GM12864 (cell line): ENCODE results near the gene IGFLR1.

Source experiments
- DNase-seq: peaks from one replicate; pipeline ENCODE4 v3.0.0-alpha.2; 2011; ENCODE audit warnings: low read depth
- H3K4me3 ChIP-seq: 2 replicates; pipeline ENCODE4 v1.5.1; 2011; ENCODE audit warnings: mild to moderate bottlenecking, low read depth, low read length, control low read depth
- TF ChIP-seq, protein P1 (sequence below): IDR thresholded peaks from 2 replicates; pipeline ENCODE4 v1.5.1; 2011; ENCODE audit warnings: low read depth, mild to moderate bottlenecking, moderate library complexity, low read length, control low read depth, inconsistent platforms; ENCODE audit errors: missing control alignments

The IGFLR1 gene

DNA sequence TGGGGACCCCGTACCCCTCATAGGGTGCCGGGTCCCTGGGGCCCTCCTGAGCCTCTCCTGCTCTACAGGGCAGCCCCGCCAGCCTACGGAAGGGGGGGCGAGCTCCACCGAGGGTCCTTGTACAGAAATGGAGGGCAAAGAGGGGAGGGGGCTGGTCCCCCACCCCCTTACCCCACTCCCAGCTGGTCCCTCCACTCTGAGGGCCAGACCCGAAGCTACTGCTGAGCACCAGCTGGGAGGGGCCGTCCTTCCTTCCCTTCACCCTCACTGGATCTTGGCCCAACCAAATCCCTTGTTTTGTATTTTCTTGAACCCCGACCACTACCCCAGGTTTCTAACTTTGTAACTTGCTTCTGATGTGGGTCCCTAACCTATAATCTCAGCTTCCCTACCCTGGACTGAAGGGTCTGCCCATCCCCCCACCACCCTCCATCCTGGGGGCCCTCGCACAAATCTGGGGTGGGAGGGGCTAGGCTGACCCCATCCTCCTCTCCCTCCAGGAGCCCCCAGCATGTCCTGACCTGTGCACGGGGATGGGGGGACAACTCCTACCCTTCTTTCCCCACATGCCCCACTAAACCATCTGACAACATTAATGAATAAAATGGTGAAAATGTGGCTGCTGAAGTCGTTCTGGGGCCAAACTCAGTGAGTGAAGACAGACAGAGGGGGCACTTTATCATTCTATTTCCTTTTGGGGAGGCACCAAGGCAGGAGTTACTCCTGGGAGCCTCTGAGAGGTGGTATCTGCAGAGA, 46.1 kb upstream of the IGFLR1 start:
- TF ChIP-seq, protein P1, sequence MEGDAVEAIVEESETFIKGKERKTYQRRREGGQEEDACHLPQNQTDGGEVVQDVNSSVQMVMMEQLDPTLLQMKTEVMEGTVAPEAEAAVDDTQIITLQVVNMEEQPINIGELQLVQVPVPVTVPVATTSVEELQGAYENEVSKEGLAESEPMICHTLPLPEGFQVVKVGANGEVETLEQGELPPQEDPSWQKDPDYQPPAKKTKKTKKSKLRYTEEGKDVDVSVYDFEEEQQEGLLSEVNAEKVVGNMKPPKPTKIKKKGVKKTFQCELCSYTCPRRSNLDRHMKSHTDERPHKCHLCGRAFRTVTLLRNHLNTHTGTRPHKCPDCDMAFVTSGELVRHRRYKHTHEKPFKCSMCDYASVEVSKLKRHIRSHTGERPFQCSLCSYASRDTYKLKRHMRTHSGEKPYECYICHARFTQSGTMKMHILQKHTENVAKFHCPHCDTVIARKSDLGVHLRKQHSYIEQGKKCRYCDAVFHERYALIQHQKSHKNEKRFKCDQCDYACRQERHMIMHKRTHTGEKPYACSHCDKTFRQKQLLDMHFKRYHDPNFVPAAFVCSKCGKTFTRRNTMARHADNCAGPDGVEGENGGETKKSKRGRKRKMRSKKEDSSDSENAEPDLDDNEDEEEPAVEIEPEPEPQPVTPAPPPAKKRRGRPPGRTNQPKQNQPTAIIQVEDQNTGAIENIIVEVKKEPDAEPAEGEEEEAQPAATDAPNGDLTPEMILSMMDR = no peak
- no peak overlapping the region for H3K4me3 ChIP-seq
- no peak for DNase-seq

DNA sequence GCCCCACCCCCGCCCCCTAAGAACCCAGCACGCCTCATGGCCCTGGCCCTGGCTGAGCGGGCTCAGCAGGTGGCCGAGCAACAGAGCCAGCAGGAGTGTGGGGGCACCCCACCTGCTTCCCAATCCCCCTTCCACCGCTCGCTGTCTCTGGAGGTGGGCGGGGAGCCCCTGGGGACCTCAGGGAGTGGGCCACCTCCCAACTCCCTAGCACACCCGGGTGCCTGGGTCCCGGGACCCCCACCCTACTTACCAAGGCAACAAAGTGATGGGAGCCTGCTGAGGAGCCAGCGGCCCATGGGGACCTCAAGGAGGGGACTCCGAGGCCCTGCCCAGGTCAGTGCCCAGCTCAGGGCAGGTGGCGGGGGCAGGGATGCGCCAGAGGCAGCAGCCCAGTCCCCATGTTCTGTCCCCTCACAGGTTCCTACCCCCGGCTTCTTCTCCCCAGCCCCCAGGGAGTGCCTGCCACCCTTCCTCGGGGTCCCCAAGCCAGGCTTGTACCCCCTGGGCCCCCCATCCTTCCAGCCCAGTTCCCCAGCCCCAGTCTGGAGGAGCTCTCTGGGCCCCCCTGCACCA, 45.1 kb upstream of the IGFLR1 start:
- no peak for DNase-seq
- TF ChIP-seq, protein P1 = no peak

DNA sequence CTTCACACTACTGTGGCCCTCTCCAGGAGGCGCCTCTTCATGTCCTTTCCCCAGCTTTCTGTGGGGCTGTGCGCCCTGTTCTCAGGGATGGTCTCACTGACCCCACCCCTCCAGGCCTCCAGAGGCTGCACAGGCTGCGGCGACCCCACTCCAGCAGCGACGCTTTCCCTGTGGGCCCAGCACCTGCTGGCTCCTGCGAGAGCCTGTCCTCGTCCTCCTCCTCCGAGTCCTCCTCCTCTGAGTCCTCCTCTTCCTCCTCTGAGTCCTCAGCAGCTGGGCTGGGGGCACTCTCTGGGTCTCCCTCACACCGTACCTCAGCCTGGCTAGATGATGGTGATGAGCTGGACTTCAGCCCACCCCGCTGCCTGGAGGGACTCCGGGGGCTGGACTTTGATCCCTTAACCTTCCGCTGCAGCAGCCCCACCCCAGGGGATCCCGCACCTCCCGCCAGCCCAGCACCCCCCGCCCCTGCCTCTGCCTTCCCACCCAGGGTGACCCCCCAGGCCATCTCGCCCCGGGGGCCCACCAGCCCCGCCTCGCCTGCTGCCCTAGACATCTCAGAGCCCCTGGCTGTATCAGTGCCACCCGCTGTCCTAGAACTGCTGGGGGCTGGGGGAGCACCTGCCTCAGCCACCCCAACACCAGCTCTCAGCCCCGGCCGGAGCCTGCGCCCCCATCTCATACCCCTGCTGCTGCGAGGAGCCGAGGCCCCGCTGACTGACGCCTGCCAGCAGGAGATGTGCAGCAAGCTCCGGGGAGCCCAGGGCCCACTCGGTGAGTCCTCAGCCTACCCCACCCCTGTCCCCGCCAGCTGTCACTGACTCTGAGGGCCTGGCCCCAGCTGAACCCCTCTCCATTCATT, 44.3 kb upstream of the IGFLR1 start:
- TF ChIP-seq, protein P1 = no peak
- no peak for DNase-seq
- no peak overlapping the region for H3K4me3 ChIP-seq

More for the DNA sequence above, 45.1 kb upstream of the IGFLR1 start:
- no peak overlapping the region for H3K4me3 ChIP-seq

DNA sequence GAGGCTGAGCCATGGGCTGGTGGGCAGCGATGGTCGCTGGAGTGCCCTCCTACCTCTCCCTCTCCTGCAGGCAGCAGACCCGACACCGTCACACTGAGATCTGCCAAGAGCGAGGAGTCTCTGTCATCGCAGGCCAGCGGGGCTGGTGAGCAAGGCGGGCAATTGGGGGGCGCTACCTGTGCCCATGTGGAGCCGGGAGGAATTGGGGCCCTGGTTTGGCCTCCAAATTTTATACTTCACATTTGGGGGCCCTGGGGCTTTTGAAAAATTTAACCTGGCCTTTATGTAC, 43.0 kb upstream of the IGFLR1 start:
- TF ChIP-seq, protein P1 = no peak
- no peak overlapping the region for H3K4me3 ChIP-seq

DNA sequence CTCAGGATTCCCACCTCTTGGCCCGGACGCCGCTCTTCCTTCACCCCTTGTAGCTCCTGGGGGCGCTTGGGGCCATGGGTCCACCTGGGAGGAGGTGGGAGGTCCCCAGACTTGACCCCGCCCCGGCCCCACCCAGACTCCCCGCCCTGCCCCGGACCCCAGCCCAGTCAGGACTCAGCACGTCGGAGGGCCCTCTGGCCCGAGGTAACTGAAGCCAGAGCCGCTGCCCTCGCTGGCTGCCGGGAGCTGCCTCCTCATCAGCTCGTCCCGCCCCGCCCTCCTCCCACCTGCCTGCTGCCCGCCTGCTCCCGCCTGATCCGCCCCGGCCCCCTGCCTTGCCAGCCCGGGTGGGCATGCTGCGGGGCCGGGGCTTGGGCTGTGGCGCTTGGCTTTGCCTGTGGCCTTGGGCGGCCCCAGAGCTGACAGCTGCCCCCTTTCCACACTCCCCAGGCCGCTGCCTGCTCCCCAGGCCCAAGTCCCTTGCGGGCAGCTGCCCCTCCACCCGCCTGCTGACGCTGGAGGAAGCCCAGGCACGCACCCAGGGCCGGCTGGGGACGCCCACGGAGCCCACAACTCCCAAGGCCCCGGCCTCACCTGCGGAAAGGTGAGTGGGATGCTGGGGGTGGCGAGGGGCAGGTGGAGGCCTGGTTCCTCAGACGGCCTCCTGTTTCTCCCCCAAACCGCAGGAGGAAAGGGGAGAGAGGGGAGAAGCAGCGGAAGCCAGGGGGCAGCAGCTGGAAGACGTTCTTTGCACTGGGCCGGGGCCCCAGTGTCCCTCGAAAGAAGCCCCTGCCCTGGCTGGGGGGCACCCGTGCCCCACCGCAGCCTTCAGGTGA, 42.5 kb upstream of the IGFLR1 start:
- DNase-seq = no peak
- H3K4me3 ChIP-seq = no peak overlapping the region
- TF ChIP-seq, protein P1 = no peak

More for the DNA sequence above, 43.0 kb upstream of the IGFLR1 start:
- no peak for DNase-seq
